ENCODE measurements around the gene CDC42BPA. TPM values are rescaled to one million over a fixed set of nuclear protein-coding genes. Genes with fewer than 3 reads are reported as not detected.

CDC42BPA gene
- total and polyA plus RNA-seq, 2 of the 8 experiments (the other 6 are each of a cell fraction or from before 2014, with no cell fraction given) = 7.1 to 28.5 TPM

DNA sequence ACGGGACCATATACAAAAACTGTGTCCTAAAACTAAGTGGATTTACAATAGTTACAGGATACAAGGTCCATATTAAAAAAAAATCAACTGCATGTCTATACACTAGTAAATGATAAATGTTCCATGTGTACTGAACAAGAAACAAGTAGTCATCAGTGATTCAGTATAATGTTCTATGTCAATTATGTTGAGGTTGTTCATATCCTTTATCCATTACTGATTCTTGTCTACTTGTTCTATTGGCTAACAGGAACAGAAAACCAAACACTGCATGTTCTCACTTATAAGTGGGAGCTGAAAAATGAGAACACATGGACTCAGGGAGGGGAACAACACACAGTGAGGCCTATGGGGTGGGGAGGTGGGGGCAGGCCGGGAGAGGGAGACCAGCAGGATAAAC lies 90.5 kb downstream of the CDC42BPA start:
- no peak overlapping the region for H2BK5ac ChIP-seq (ENCODE audit: low read depth, low read length)
- FAIRE-seq (no peak), DNase-seq (ENCODE audit: low read depth in 1 of 2, low spot score in 2 of 2) (no peak)
- peaks cover 0 to 18% of the 10 kb centered on the region in 2 experiments; a peak in 2 of 4 replicates for H3K79me2 ChIP-seq (ENCODE audit: control insufficient read depth in 1 of 2, insufficient read depth in 2 of 2, low read length in 2 of 2)
- ChIA-PET CTCF (ENCODE audit: partially characterized antibody) (interaction anchor here (0.6 to 1.7 kb wide), 4 partner anchors 9 to 214 kb away, joined by 3 to 4 read pairs (median 3); no protein-coding TSS in a partner anchor), POLR2A (ENCODE audit: partially characterized antibody) (no interaction called here)
- no peaks in the 10 kb centered on the region for H3K23me2 ChIP-seq (ENCODE audit: low read depth, low read length)
- H3K27ac ChIP-seq (ENCODE audit: low read depth, low read length) = no peak overlapping the region
- H3K4ac ChIP-seq (replicated peaks; ENCODE audit: insufficient read length, low read depth, low read length) = no peak overlapping the region
- H3K4me1 ChIP-seq (replicated peaks in 1 of 4; ENCODE audit: control insufficient read depth in 3 of 4, insufficient read depth in 4 of 4, low read length in 3 of 4) = no peaks in the 10 kb centered on the region
- H2AFZ ChIP-seq (ENCODE audit: low read length) = no peak overlapping the region
- WGBS, 2 experiments (ENCODE audit: extremely low coverage in 1 of 2, insufficient coverage in 1 of 2, insufficient read length in 1 of 2, insufficient replicate concordance in 2 of 2, low coverage in 1 of 2, low lambda C conversion rate in 2 of 2, missing lambda C conversion rate in 1 of 2) = 94% methylated on average over 2 of the region's 2 CpGs; no CpG with 5 or more reads in 1 of the 2 experiments
- no peak overlapping the region for H3K4me3 ChIP-seq (ENCODE audit: extremely low read depth in 1 of 4, insufficient read depth in 2 of 4, low read depth in 3 of 4, low read length in 4 of 4)
- no peaks in the 10 kb centered on the region for H4K20me1 ChIP-seq (replicated peaks in 1 of 2; ENCODE audit: control insufficient read depth in 1 of 2, insufficient read depth in 2 of 2, low read length in 2 of 2)
- no peak overlapping the region for H4K8ac ChIP-seq (ENCODE audit: extremely low read depth, insufficient read depth, low read length)
- no peaks in the 10 kb centered on the region for H3K9me3 ChIP-seq (ENCODE audit: insufficient read depth in 2 of 2, low read depth in 1 of 2, low read length in 1 of 2)
- H3K56ac ChIP-seq (replicated peaks; ENCODE audit: insufficient read length, low read depth, low read length) = no peak overlapping the region
- H2BK120ac ChIP-seq (replicated peaks; ENCODE audit: low read depth, low read length) = no peak overlapping the region
- no peak overlapping the region for H3K9ac ChIP-seq (replicated peaks in 1 of 4; ENCODE audit: extremely low read depth in 1 of 4, low read depth in 3 of 4, low read length in 3 of 4)
- no peak overlapping the region for H3K18ac ChIP-seq (ENCODE audit: extremely low read depth, low read length)
- H2BK15ac ChIP-seq (ENCODE audit: low read length) = no peak overlapping the region
- no peaks in the 10 kb centered on the region for H3K27me3 ChIP-seq (replicated peaks in 1 of 4; ENCODE audit: control insufficient read depth in 3 of 4, extremely low read depth in 1 of 4, insufficient read depth in 3 of 4, low read length in 3 of 4)
- H3K36me3 ChIP-seq (ENCODE audit: control insufficient read depth in 2 of 4, insufficient read depth in 4 of 4, low read length in 3 of 4) = no peaks in the 10 kb centered on the region
- no peak overlapping the region for H3K4me2 ChIP-seq (ENCODE audit: insufficient read depth in 1 of 2, low read depth in 2 of 2, low read length in 2 of 2)
- H4K91ac ChIP-seq (replicated peaks; ENCODE audit: insufficient read length, low read length) = no peak overlapping the region
- no peak overlapping the region for H2BK20ac ChIP-seq (ENCODE audit: low read length)
- H3K79me1 ChIP-seq (ENCODE audit: low read depth, low read length) = peaks cover 2% of the 10 kb centered on the region; the same call in 1 of the 2 replicates
- H3K23ac ChIP-seq (ENCODE audit: insufficient read length) = no peak overlapping the region
- no peak overlapping the region for H3K14ac ChIP-seq (ENCODE audit: insufficient read length)
- no peak overlapping the region for H2BK12ac ChIP-seq (ENCODE audit: low read depth, low read length)
- H2AK5ac ChIP-seq (ENCODE audit: low read depth, low read length) = no peak overlapping the region
- no peak overlapping the region for H4K5ac ChIP-seq (ENCODE audit: insufficient read length, low read depth, low read length)
- TF ChIP-seq NANOG (IDR thresholded peaks at IDR 0.05; ENCODE audit: insufficient read depth, low read depth, low read length, poor library complexity, severe bottlenecking) (no peak), KDM1A (IDR thresholded peaks at IDR 0.05; ENCODE audit: borderline replicate concordance, low read length) (no peak), YY1 (IDR thresholded peaks at IDR 0.05; ENCODE audit: low read depth, low read length) (no peak), EZH2 (IDR thresholded peaks at IDR 0.05; ENCODE audit: low read depth, low read length, severe bottlenecking) (no peak), HDAC2 (IDR thresholded peaks at IDR 0.05; ENCODE audit: borderline replicate concordance in 1 of 2, low read depth in 2 of 2, low read length in 2 of 2) (no peak), TCF12 (IDR thresholded peaks at IDR 0.05; ENCODE audit: low read depth, low read length) (no peak), RBBP5 (IDR thresholded peaks at IDR 0.05; ENCODE audit: borderline replicate concordance, low read depth, low read length) (no peak), EGR1 (IDR thresholded peaks at IDR 0.05; ENCODE audit: borderline replicate concordance, low read depth, low read length) (no peak), KDM5A (IDR thresholded peaks at IDR 0.05; ENCODE audit: low read length) (no peak), POU5F1 (IDR thresholded peaks at IDR 0.05; ENCODE audit: low read depth, low read length) (no peak), CHD2 (IDR thresholded peaks at IDR 0.05; ENCODE audit: low read length) (no peak)
- TF ChIP-seq, protein P1, sequence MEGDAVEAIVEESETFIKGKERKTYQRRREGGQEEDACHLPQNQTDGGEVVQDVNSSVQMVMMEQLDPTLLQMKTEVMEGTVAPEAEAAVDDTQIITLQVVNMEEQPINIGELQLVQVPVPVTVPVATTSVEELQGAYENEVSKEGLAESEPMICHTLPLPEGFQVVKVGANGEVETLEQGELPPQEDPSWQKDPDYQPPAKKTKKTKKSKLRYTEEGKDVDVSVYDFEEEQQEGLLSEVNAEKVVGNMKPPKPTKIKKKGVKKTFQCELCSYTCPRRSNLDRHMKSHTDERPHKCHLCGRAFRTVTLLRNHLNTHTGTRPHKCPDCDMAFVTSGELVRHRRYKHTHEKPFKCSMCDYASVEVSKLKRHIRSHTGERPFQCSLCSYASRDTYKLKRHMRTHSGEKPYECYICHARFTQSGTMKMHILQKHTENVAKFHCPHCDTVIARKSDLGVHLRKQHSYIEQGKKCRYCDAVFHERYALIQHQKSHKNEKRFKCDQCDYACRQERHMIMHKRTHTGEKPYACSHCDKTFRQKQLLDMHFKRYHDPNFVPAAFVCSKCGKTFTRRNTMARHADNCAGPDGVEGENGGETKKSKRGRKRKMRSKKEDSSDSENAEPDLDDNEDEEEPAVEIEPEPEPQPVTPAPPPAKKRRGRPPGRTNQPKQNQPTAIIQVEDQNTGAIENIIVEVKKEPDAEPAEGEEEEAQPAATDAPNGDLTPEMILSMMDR (IDR thresholded peaks at IDR 0.05; ENCODE audit: control extremely low read depth in 1 of 3, insufficient read depth in 1 of 3, low read depth in 1 of 3, low read length in 3 of 3) = no peak

Data from H1 (cell line).